ENCODE measurements around the gene SPOCD1. TPM values are rescaled to one million over a fixed set of nuclear protein-coding genes. Genes with fewer than 3 reads are reported as not detected.

SPOCD1 gene
- total and polyA plus RNA-seq, 9 donors: 0.13 to 0.75 (median 0.51) TPM

DNA sequence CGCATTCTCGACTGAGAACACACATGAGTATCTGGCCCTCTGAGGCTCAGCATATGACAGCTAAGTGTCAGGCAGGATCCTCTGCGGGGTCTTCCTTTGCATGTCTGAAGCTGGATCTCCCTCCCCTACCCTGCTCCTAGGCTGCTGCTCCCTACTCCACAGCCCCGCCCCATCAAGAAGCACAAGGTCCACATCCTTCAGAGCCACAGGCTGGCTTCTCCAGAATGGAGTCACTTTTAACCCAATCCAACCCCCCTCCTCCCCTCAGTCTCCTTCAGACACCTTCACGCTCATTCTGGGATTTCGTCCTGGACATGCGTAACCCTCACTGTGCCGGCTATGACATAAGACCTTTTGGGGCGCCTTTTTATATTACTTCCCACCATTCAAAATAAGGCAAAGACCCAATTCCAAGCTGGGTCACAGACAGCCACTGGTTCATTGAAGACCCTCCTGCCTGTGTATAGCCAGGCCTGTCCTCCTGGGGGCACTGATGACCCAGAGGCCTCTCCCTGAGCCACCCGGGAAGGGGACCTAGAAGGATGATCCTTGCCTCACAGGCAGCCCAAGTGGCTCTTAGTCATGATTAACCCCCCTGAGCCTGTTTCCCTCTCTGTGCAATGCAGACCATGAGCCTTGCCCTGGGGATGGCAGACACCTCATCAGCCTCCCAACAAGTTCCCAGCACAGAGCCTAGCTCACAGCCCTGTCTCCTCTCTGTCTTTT lies 56.4 kb downstream of the SPOCD1 start:
- Histone ChIP-seq H3K36me3 (ENCODE audit: control insufficient read depth, insufficient read depth, low read length) (no peaks in the 10 kb centered on the region), H3K4me1 (ENCODE audit: control insufficient read depth, insufficient read depth, low read length) (peaks cover 72% of the 10 kb centered on the region), H3K4me3 (ENCODE audit: low read length) (no peak overlapping the region), H3K9me3 (replicated peaks; ENCODE audit: control insufficient read depth, low read depth, low read length) (no peaks in the 10 kb centered on the region), H3K27ac (ENCODE audit: low read length) (no peak overlapping the region), H3K27me3 (ENCODE audit: control insufficient read depth, insufficient read depth, low read length) (peaks cover 29% of the 10 kb centered on the region)
- 55% methylated on average over 10 of the region's 10 CpGs for WGBS (ENCODE audit: insufficient coverage)
- DNase-seq: no peak

DNA sequence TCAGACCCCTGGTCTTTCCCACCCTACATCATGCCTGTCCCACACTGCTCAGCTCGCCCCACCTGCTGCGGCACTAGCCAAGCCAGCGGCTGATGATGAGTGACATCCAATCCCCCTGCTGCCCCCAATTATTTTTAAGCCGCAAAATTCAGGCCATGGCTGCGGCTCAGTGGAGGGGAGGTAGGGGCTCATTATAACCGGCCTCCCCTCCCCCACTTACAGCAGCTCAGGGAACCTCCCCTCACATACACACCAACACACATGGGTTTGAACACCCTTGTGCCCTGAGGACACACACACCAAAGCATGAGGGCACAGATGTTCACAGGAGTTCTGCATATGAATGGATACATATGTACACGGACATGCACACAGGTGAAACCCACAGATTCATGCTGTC lies 57.0 kb downstream of the SPOCD1 start:
- Histone ChIP-seq H3K4me1 (ENCODE audit: control insufficient read depth, insufficient read depth, low read length) (peaks cover 76% of the 10 kb centered on the region), H3K9me3 (replicated peaks; ENCODE audit: control insufficient read depth, low read depth, low read length) (no peaks in the 10 kb centered on the region)

DNA sequence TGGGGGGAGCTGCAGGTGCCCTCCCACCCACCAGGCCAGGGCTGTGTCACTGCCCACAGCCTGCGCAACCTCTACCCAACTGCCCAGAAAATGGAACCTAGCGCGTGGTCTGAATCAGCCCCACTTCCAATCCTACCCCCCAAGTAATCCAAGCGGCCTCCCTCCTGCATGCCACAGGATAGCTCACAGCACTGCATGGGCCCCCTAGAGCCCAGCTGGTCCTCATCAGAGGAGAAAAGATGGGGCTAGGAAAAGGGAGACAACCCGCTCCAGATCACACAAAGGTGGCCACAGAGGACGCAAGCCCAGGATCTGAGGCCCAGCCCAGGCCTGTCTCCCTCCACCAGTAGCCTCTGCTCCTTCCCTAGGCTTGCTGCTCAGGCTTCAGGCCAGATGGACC lies 57.8 kb downstream of the SPOCD1 start:
- DNase-seq: no peak
- no peak overlapping the region for H3K4me3 ChIP-seq (ENCODE audit: low read length)
- no peaks in the 10 kb centered on the region for H3K36me3 ChIP-seq (ENCODE audit: control insufficient read depth, insufficient read depth, low read length)
- H3K4me1 ChIP-seq (ENCODE audit: control insufficient read depth, insufficient read depth, low read length): peaks cover 77% of the 10 kb centered on the region
- H3K9me3 ChIP-seq (replicated peaks; ENCODE audit: control insufficient read depth, low read depth, low read length): no peaks in the 10 kb centered on the region
- H3K27ac ChIP-seq (ENCODE audit: low read length): no peak overlapping the region
- peaks cover 19% of the 10 kb centered on the region for H3K27me3 ChIP-seq (ENCODE audit: control insufficient read depth, insufficient read depth, low read length)
- 89% methylated on average over 3 of the region's 6 CpGs for WGBS (ENCODE audit: insufficient coverage)

More for the DNA sequence above, 57.0 kb downstream of the SPOCD1 start:
- Histone ChIP-seq H3K4me3 (ENCODE audit: low read length) (no peak overlapping the region), H3K27me3 (ENCODE audit: control insufficient read depth, insufficient read depth, low read length) (peaks cover 27% of the 10 kb centered on the region), H3K27ac (ENCODE audit: low read length) (no peak overlapping the region), H3K36me3 (ENCODE audit: control insufficient read depth, insufficient read depth, low read length) (no peaks in the 10 kb centered on the region)
- DNase-seq: no peak
- 80% methylated on average over 1 of the region's 7 CpGs for WGBS (ENCODE audit: insufficient coverage)

DNA sequence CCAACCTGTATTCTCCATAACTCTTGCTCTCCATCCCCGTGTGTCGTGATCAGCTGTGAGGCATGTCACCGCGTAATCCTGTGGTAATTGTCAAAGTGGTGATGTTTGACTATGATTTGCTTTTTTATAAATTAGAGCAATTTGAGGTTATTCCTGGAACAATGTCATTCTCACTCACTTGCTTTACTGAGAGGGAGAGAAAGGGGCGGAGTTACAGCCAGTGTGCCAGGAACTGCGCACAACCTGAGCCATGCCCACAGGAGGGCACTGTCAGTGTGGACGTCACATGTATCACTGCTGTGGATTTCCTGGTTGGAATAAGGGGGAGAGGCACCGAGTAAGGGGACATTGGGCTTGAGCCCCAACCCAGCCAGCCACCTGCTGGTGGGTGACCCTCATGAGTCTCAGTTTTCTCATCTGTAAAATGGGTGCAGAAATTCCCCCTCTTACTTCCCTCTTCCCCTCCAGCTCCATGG lies 58.6 kb downstream of the SPOCD1 start:
- no peak for DNase-seq
- Histone ChIP-seq H3K27ac (ENCODE audit: low read length) (no peak overlapping the region), H3K27me3 (ENCODE audit: control insufficient read depth, insufficient read depth, low read length) (peaks cover 12% of the 10 kb centered on the region), H3K4me1 (ENCODE audit: control insufficient read depth, insufficient read depth, low read length) (peaks cover 78% of the 10 kb centered on the region), H3K4me3 (ENCODE audit: low read length) (no peak overlapping the region), H3K9me3 (replicated peaks; ENCODE audit: control insufficient read depth, low read depth, low read length) (no peaks in the 10 kb centered on the region), H3K36me3 (ENCODE audit: control insufficient read depth, insufficient read depth, low read length) (no peaks in the 10 kb centered on the region)
- 83% methylated on average over 2 of the region's 8 CpGs for WGBS (ENCODE audit: insufficient coverage)

DNA sequence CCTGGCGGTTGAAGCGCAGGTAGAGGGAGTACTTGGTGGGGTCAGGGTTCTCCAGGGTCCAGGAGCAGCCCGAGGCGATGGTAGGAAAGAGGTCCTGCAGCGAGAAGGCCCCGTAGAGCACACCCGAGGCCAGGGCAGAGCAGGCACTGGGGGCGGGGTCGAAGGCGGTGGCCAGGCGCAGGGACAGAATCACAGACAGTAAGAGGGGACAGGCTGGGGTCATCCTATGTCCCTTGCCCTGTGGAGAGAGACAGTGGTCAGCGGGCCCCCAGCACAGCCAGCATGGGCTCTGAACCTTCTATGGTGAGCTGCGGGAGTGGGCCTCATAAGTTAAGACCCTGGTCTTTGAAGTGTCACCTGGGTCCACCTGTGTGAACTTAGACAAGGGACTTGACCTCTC lies 59.2 kb downstream of the SPOCD1 start:
- no peak overlapping the region for H3K4me3 ChIP-seq (ENCODE audit: low read length)
- H3K4me1 ChIP-seq (ENCODE audit: control insufficient read depth, insufficient read depth, low read length): peaks cover 78% of the 10 kb centered on the region
- peaks cover 10% of the 10 kb centered on the region for H3K27me3 ChIP-seq (ENCODE audit: control insufficient read depth, insufficient read depth, low read length)
- H3K36me3 ChIP-seq (ENCODE audit: control insufficient read depth, insufficient read depth, low read length): no peaks in the 10 kb centered on the region
- no peak for DNase-seq
- H3K27ac ChIP-seq (ENCODE audit: low read length): peak overlapping the region; percentile 3
- 83% methylated on average over 11 of the region's 13 CpGs for WGBS (ENCODE audit: insufficient coverage)
- no peaks in the 10 kb centered on the region for H3K9me3 ChIP-seq (replicated peaks; ENCODE audit: control insufficient read depth, low read depth, low read length)

DNA sequence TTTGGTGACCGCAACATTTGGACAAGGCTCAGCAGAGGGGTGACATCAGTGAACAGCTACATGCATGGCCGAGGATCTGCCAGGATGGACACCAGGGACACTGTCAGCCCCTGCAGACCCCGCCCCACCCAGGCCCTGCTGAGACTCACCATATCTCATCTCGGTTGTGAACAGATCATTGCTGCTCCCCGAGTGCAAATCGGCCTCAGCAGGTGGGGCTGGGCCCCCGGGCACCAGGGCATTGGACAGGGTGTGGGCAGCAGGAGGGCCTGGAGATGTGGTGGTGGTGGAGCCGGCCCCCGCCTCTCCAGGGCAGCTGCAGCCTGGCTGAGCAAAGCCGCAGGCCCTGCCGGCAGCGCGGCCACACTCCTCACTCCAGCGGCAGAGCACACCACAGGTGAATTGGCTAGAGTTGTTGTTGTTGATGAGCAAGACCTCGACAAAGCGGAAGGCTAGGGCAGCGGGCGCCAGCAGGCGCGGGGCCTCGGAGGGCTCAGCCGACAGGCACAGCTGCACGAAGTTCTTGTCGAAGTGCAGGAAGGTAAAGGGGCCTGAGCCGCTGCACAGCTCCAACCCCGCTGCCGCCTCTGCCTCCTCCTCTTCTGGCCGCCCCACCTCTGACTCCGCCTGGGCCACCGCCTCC lies 59.9 kb downstream of the SPOCD1 start:
- no peaks in the 10 kb centered on the region for H3K9me3 ChIP-seq (replicated peaks; ENCODE audit: control insufficient read depth, low read depth, low read length)
- H3K4me1 ChIP-seq (ENCODE audit: control insufficient read depth, insufficient read depth, low read length): peaks cover 73% of the 10 kb centered on the region
- peaks cover 5% of the 10 kb centered on the region for H3K27me3 ChIP-seq (ENCODE audit: control insufficient read depth, insufficient read depth, low read length)
- peak; percentile 24 for DNase-seq
- H3K4me3 ChIP-seq (ENCODE audit: low read length): no peak overlapping the region
- no peaks in the 10 kb centered on the region for H3K36me3 ChIP-seq (ENCODE audit: control insufficient read depth, insufficient read depth, low read length)
- WGBS (ENCODE audit: insufficient coverage): 72% methylated on average over 15 of the region's 30 CpGs
- peak overlapping the region; percentile 91 for H3K27ac ChIP-seq (ENCODE audit: low read length)

DNA sequence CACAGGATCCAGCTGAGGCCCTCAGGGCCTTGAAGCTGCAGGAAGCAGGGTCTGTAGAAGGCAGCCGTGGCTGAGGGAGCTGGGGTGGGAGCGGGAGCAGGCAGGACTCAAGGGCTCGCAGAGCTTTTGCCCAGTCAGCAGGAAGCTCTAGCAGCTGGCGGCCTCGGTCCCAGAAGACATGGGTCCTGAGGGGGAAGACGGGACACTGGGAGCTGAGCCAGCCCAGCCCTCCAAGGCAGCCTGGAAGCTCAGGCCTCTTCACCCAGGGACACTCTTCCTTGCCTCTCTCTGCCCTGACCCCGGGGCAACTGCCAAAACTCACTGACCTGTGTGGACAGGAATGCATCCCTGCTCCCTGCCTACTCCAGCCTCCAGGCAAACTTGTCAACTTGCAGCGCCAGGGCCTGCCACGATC lies 60.6 kb downstream of the SPOCD1 start:
- 67% methylated on average over 6 of the region's 9 CpGs for WGBS (ENCODE audit: insufficient coverage)
- peaks cover 75% of the 10 kb centered on the region for H3K4me1 ChIP-seq (ENCODE audit: control insufficient read depth, insufficient read depth, low read length)
- peak; percentile 65 for DNase-seq
- peak overlapping the region; percentile 91 for H3K27ac ChIP-seq (ENCODE audit: low read length)
- H3K27me3 ChIP-seq (ENCODE audit: control insufficient read depth, insufficient read depth, low read length): peaks cover 2% of the 10 kb centered on the region
- no peak overlapping the region for H3K4me3 ChIP-seq (ENCODE audit: low read length)
- H3K9me3 ChIP-seq (replicated peaks; ENCODE audit: control insufficient read depth, low read depth, low read length): no peaks in the 10 kb centered on the region
- H3K36me3 ChIP-seq (ENCODE audit: control insufficient read depth, insufficient read depth, low read length): no peaks in the 10 kb centered on the region

DNA sequence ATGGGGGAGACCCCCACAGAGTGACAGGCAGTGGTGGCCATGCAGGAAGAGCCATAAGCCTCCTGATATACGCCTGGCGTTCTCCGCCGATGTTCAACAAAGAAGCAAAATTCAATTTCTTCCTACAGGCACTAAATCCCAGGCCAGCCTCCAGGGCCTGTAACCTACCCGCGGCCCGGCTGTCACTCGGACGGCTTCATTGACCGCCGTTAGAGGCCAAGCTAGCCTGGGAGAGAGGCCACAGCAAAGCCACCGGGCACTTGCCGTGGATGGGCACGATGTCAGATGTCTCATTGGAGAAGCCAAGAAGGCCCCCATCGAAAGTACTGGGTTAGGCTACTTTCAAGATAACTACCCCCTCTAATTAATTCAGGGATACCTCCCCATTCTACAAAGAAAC lies 61.4 kb downstream of the SPOCD1 start:
- DNase-seq: no peak
- WGBS (ENCODE audit: insufficient coverage): 88% methylated on average over 8 of the region's 15 CpGs
- Histone ChIP-seq H3K27ac (ENCODE audit: low read length) (peak overlapping the region; percentile 91), H3K4me3 (ENCODE audit: low read length) (no peak overlapping the region), H3K27me3 (ENCODE audit: control insufficient read depth, insufficient read depth, low read length) (no peaks in the 10 kb centered on the region), H3K4me1 (ENCODE audit: control insufficient read depth, insufficient read depth, low read length) (peaks cover 69% of the 10 kb centered on the region), H3K9me3 (replicated peaks; ENCODE audit: control insufficient read depth, low read depth, low read length) (no peaks in the 10 kb centered on the region), H3K36me3 (ENCODE audit: control insufficient read depth, insufficient read depth, low read length) (no peaks in the 10 kb centered on the region)

DNA sequence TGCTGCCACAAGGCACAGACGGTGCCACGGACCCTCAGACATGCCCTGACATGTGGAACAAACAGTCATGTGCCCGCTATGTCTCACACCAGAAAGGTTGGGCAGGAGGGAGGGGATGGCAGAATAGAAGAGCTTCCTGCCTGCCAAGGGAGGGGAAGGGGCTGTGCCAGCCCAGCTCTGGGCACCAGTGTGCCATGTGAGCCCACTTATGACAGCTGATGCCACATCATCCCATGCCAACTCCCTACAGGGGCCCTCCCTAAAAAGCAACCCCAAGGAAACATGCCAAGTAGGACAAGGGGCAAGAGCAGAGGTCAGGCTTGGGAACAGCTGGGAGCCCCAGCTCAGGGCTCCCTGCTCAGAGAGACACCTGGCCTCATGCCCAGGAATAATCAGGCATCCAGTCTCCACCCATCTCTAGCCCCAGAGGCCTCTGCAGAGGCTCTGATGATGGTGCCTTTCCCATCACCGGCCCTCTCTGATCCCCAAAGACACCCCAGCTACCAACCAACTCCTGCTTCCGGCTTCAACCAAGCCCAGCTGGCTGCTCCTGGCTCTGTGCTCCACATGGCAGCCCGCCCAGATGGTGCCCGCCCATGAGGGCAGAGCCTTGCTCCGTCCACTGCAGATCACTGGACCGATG lies 62.0 kb downstream of the SPOCD1 start:
- no peaks in the 10 kb centered on the region for H3K36me3 ChIP-seq (ENCODE audit: control insufficient read depth, insufficient read depth, low read length)
- peaks cover 66% of the 10 kb centered on the region for H3K4me1 ChIP-seq (ENCODE audit: control insufficient read depth, insufficient read depth, low read length)
- WGBS (ENCODE audit: insufficient coverage): 68% methylated on average over 8 of the region's 9 CpGs
- H3K4me3 ChIP-seq (ENCODE audit: low read length): no peak overlapping the region
- peak overlapping the region; percentile 91 for H3K27ac ChIP-seq (ENCODE audit: low read length)
- H3K27me3 ChIP-seq (ENCODE audit: control insufficient read depth, insufficient read depth, low read length): no peaks in the 10 kb centered on the region
- no peaks in the 10 kb centered on the region for H3K9me3 ChIP-seq (replicated peaks; ENCODE audit: control insufficient read depth, low read depth, low read length)
- peak; percentile 94 for DNase-seq

DNA sequence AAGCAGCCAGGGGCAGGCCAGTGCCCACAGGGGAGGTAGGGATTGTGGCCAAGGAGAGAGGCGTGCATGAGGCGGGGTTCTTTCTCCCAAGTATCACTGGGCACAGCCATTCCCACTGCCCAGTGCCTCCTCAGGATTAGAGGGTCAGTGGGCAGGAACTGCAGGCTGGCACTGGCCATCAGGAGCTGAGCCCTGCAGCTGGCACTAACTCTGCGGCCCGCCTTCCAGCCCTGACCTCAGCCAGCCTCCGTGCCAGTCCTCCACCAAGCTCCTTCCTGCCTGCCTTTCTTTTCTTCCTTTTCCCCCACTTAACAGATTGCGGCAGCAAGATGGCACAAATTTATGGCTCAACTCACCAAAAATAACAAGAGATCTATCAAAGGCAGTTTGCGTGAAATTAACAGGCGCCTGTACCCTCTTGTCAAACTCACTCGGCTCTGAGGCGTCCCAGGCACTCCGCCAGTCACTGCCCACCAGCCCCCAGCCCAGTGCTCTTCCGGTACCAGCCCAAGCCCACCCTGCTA lies 62.8 kb downstream of the SPOCD1 start:
- Histone ChIP-seq H3K9me3 (replicated peaks; ENCODE audit: control insufficient read depth, low read depth, low read length) (no peaks in the 10 kb centered on the region), H3K4me3 (ENCODE audit: low read length) (no peak overlapping the region), H3K36me3 (ENCODE audit: control insufficient read depth, insufficient read depth, low read length) (no peaks in the 10 kb centered on the region), H3K27ac (ENCODE audit: low read length) (peak overlapping the region; percentile 91), H3K27me3 (ENCODE audit: control insufficient read depth, insufficient read depth, low read length) (no peaks in the 10 kb centered on the region), H3K4me1 (ENCODE audit: control insufficient read depth, insufficient read depth, low read length) (peaks cover 68% of the 10 kb centered on the region)
- WGBS (ENCODE audit: insufficient coverage): 76% methylated on average over 10 of the region's 12 CpGs
- peak; percentile 44 for DNase-seq

Measured in muscle of leg (tissue), 11 donors.